ENCODE data around the gene SCG3.

Gene SCG3

DNA sequence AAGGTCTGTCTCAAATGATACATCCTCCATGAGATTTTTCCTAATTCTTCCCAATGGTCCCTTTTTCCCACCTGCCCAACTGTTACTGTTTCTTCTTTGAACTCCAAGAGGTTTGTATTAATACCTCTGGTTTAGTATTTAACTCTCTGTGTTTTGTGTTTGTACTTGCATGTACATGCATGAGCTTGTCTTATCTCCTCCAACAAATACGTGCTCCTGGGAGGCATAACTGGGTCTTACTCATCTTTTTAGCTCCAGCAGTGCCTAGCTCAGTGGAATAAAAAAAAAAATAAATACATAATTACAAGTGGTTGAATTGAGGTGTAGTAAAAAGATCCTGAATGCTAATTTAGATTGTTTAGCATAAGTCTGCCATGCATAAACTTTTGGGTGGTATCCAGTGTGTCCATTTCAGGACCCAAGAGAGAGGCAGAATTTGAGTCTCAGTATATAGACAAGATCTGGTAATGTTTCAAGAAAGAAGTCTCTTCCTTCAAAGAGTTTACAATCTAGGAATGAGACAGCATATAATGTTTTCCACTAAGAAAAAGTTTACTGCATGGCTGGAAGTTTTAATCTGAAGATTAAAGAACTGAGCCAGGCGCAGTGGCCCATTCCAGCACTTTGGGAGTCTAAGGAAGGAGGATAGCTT is 57.9 kb downstream of the SCG3 start:
- no peak for TF ChIP-seq CTCF (conservative IDR thresholded peaks at IDR 0.05; ENCODE audit: control insufficient read depth, insufficient read depth, low read depth, low read length)
- no peak overlapping the region for H3K4me3 ChIP-seq (ENCODE audit: control insufficient read depth, low read depth, low read length)
- no peak for DNase-seq (ENCODE audit: low read depth)

DNA sequence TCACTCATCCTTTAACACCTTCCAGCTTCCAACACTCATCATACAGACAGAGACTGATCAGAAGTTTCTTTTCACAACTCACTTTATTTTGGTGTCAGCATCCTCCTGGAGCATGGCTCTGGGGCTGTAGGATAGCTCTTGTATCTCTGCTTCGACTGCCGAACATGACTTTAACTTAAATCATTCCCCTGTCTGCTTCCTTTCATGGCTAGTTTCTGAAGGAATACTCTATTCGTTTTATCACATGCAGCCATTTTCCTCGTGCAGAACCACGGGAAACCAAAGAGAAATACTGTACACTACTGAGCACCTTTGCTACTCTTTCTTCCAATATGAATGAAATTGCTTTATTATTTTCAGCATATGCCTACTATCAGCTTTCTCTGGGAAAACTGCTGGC is 68.0 kb downstream of the SCG3 start:
- no peak for DNase-seq (ENCODE audit: low read depth)
- no peak for TF ChIP-seq CTCF (conservative IDR thresholded peaks at IDR 0.05; ENCODE audit: control insufficient read depth, insufficient read depth, low read depth, low read length)
- no peak overlapping the region for H3K4me3 ChIP-seq (ENCODE audit: control insufficient read depth, low read depth, low read length)

DNA sequence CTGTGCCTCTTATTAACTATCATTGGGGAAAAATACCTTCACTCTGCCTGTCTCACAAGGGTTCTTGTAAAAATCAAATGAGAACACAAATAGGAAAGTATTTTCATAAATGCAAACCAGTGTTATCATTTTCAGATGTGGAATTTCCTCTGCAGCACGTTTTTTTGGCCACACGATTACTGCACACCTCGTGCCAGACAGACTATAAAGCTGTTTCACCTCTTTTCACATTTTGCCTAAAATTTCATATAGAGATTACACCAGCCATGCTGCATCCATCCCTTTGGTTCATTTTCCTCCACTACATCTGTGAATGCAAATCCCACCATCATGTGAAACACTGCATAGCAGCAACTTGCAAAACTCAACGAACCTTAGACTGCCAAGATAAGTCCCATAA is 68.9 kb downstream of the SCG3 start:
- no peak overlapping the region for H3K4me3 ChIP-seq (ENCODE audit: control insufficient read depth, low read depth, low read length)
- TF ChIP-seq CTCF (conservative IDR thresholded peaks at IDR 0.05; ENCODE audit: control insufficient read depth, insufficient read depth, low read depth, low read length) = no peak
- DNase-seq (ENCODE audit: low read depth) = no peak

GRCh38 chr15:51750792-51751696 is 69.7 kb downstream of the SCG3 start, which contains the start of gene TMOD2:
Gene TMOD2, plus strand, starts transcription at chr15:51751597. Its CDS starts 14,845 bp downstream, at chr15:51766442.
- no peak for TF ChIP-seq CTCF (conservative IDR thresholded peaks at IDR 0.05; ENCODE audit: control insufficient read depth, insufficient read depth, low read depth, low read length)
- no peak for DNase-seq (ENCODE audit: low read depth)
- peak within 1 kb of the TSS; percentile 64 for H3K4me3 ChIP-seq (ENCODE audit: control insufficient read depth, low read depth, low read length)

- DNase-seq (ENCODE audit: low read depth) = no peak
- no peak for TF ChIP-seq CTCF (conservative IDR thresholded peaks at IDR 0.05; ENCODE audit: control insufficient read depth, insufficient read depth, low read depth, low read length)
- peak overlapping the region; percentile 64 for H3K4me3 ChIP-seq (ENCODE audit: control insufficient read depth, low read depth, low read length)
Measured at GRCh38 chr15:51751697-51752683, 70.7 kb downstream of the SCG3 start.

DNA sequence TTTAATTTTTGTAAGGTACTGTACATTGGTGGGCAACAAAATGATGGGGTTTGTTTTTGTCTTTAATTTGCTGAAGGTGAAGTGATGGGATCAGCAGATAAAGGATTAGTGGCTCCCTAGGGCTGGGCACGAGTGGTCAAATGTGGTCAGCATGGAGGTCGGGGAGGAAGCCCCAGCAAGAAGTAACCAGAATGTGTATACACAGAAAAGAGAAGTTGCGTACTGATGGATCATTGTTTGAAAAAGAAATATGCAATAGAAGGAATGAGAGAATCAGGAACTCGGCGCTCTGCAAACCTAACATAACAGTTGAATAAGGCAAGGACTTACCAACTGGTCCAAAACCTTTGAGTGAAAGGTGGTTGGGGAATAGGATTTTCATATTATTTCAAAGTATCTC is 71.6 kb downstream of the SCG3 start:
- no peak for DNase-seq (ENCODE audit: low read depth)
- H3K4me3 ChIP-seq (ENCODE audit: control insufficient read depth, low read depth, low read length) = no peak overlapping the region
- TF ChIP-seq CTCF (conservative IDR thresholded peaks at IDR 0.05; ENCODE audit: control insufficient read depth, insufficient read depth, low read depth, low read length) = no peak

All from fibroblast of mammary gland (primary cell).